HUES6 (cell line): ENCODE data around the gene ARHGAP4.

Experiments
- H3K27ac ChIP-seq: 2 replicates; pipeline ENCODE4 v1.7.0; 2013; ENCODE audit warnings: low read depth, mild to moderate bottlenecking, low read length, inconsistent platforms
- H3K27me3 ChIP-seq: 2 replicates; pipeline ENCODE4 v1.6.1; 2013; ENCODE audit warnings: low read length; ENCODE audit not compliant: control insufficient read depth, insufficient read depth
- H3K36me3 ChIP-seq: 2 replicates; pipeline ENCODE4 v1.6.1; 2013; ENCODE audit warnings: low read length; ENCODE audit not compliant: control insufficient read depth, insufficient read depth
- H3K4me1 ChIP-seq: 2 replicates; pipeline ENCODE4 v1.6.1; 2013; ENCODE audit warnings: low read length; ENCODE audit not compliant: control insufficient read depth, insufficient read depth
- H3K4me3 ChIP-seq: 2 replicates; pipeline ENCODE4 v1.5.1; 2013; ENCODE audit warnings: low read depth, low read length
- H3K9ac ChIP-seq: one replicate; pipeline ENCODE4 v1.6.1; 2013; ENCODE audit warnings: mild to moderate bottlenecking, low read length
- H3K9me3 ChIP-seq: 2 replicates; pipeline ENCODE4 v1.6.1; 2013; ENCODE audit warnings: low read depth, low read length; ENCODE audit not compliant: control insufficient read depth, insufficient read depth

The ARHGAP4 gene

GRCh38 chrX:153885968-153886903, 39.8 kb downstream of the ARHGAP4 start, which contains the start of gene L1CAM:
L1CAM (minus strand) TSS chrX:153886173; CDS start chrX:153875836, 10,337 bp downstream.
- H3K27me3 ChIP-seq = peaks cover 45% of the 10 kb centered on the region
- H3K9me3 ChIP-seq = peaks cover 14% of the 10 kb centered on the region; the same call in 1 of the 2 replicates
- H3K9ac ChIP-seq = peak within 1 kb of the TSS; percentile 74
- peak within 1 kb of the TSS; percentile 66 for H3K4me3 ChIP-seq
- no peaks in the 10 kb centered on the region for H3K36me3 ChIP-seq
- H3K4me1 ChIP-seq = peaks cover 50% of the 10 kb centered on the region; the same call in 1 of the 2 replicates
- peak within 1 kb of the TSS; percentile 58; the same call in 1 of the 2 replicates for H3K27ac ChIP-seq

DNA sequence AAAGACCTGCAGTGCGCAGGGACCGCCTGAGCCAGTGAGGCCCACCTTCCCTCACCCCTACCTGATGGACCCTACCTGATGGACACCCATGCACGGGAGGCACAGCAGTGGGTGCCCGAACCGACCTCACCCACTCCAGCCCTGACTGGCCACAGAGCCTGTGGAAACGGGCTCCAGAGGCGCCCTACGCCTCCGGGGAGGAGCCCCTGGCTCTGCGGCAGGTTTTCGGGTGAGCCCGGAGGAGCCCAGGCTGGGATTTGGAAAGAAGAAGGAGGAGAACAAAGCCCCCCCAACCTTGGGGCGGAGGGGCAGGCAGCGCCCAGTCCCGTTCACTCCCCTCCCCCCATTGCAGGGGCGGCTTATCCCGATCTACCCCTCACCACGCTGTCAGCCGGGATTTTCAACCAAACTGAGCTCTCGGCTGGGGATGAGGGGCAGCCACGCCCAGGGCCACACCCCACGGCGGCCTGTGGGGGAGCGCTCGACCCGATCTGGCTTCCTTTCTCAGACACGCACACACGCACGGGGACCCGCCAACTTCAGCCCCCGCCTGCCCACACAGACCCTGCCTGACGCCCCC, 40.8 kb downstream of the ARHGAP4 start:
- no peak overlapping the region for H3K27ac ChIP-seq

GRCh38 chrX:153884590-153884989, 41.5 kb downstream of the ARHGAP4 start:
- H3K27me3 ChIP-seq = peaks cover 59% of the 10 kb centered on the region
- peaks cover 66% of the 10 kb centered on the region for H3K4me1 ChIP-seq
- no peak overlapping the region for H3K9ac ChIP-seq
- H3K36me3 ChIP-seq = no peaks in the 10 kb centered on the region
- peak overlapping the region; percentile 61 for H3K4me3 ChIP-seq
- no peak overlapping the region for H3K27ac ChIP-seq
- peaks cover 13% of the 10 kb centered on the region; the same call in 1 of the 2 replicates for H3K9me3 ChIP-seq

More for the DNA sequence above, 40.8 kb downstream of the ARHGAP4 start:
- H3K4me3 ChIP-seq = peak overlapping the region; percentile 61
- peaks cover 51% of the 10 kb centered on the region for H3K27me3 ChIP-seq
- H3K36me3 ChIP-seq = no peaks in the 10 kb centered on the region
- H3K9ac ChIP-seq = peak overlapping the region; percentile 64
- peaks cover 59% of the 10 kb centered on the region; the same call in 1 of the 2 replicates for H3K4me1 ChIP-seq
- H3K9me3 ChIP-seq = peaks cover 15% of the 10 kb centered on the region; the same call in 1 of the 2 replicates

- H3K9ac ChIP-seq = no peak overlapping the region
- 0 out of 2 replicates have a peak overlapping the region, but pooled peaks have one; percentile 61 for H3K4me3 ChIP-seq
- no peak overlapping the region for H3K27ac ChIP-seq
- H3K9me3 ChIP-seq = peaks cover 9% of the 10 kb centered on the region; the same call in 1 of the 2 replicates
- peaks cover 69% of the 10 kb centered on the region for H3K4me1 ChIP-seq
- H3K36me3 ChIP-seq = no peaks in the 10 kb centered on the region
- peaks cover 61% of the 10 kb centered on the region for H3K27me3 ChIP-seq
These were observed 41.9 kb downstream of the ARHGAP4 start for GRCh38 chrX:153884136-153884535.

DNA sequence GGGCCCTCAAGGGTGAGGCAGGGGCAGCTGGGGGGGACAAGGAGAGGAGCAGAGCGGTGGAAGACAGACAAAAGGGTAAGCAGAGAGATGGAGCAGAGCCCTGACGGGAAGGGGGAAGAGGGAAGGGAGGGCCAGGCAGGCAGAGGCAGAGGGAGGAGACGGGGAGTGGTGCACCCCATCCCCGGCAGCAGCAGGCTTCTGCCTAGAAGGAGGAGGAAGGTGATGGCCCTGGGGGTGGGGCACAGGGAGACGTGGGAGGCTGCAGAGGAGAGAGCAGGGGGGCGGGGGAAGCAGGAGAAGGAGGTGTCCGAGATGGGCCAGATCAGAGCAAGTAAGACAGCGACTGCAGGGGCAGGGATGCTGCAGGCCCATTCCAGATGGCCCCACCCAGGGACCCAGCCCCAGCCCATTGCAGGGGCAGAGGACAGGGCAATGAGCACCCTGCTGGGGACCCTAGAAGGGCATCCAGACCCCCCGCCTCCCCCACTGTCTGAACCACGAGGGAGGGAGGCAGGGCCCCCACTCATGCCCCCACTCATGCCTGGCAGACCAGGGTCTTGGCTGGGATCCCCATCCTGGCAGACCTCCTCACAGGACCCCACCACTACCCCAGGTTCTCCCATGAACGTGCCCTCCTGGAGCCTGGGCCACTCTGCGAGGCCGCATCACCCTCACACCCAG, 42.8 kb downstream of the ARHGAP4 start:
- no peaks in the 10 kb centered on the region for H3K36me3 ChIP-seq
- peaks cover 58% of the 10 kb centered on the region for H3K27me3 ChIP-seq
- H3K9me3 ChIP-seq = peaks cover 9% of the 10 kb centered on the region; the same call in 1 of the 2 replicates
- H3K27ac ChIP-seq = no peak overlapping the region
- peaks cover 72% of the 10 kb centered on the region for H3K4me1 ChIP-seq
- H3K9ac ChIP-seq = no peak overlapping the region
- peak overlapping the region; percentile 18; the same call in 1 of the 2 replicates for H3K4me3 ChIP-seq

GRCh38 chrX:153882557-153882956, 43.5 kb downstream of the ARHGAP4 start:
- peaks cover 9% of the 10 kb centered on the region; the same call in 1 of the 2 replicates for H3K9me3 ChIP-seq
- peak overlapping the region; percentile 21 for H3K9ac ChIP-seq
- peaks cover 56% of the 10 kb centered on the region for H3K27me3 ChIP-seq
- peak overlapping the region; percentile 18; the same call in 1 of the 2 replicates for H3K4me3 ChIP-seq
- H3K27ac ChIP-seq = no peak overlapping the region
- H3K36me3 ChIP-seq = no peaks in the 10 kb centered on the region
- H3K4me1 ChIP-seq = peaks cover 79% of the 10 kb centered on the region

DNA sequence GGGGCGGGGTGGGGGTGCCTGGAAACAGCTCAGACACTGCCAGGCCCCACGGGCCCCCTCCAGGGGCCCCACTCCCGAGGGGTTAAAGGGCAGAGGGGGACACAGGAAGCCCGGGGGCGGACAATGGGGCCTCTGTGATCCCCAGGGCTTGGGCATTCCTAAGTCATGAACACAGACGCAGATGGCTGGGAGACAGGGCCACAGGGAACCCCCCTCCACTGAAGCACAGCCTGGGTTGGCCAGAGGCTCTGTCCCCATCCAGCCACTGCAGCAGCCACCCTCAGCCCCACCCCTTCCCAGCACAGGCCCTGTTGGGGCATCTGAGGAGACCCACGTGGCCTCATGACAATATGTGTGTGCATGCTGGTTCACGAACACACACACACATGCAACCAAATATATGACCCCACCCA, 44.0 kb downstream of the ARHGAP4 start:
- Histone ChIP-seq H3K27ac (no peak overlapping the region), H3K4me3 (no peak overlapping the region), H3K4me1 (peaks cover 77% of the 10 kb centered on the region), H3K36me3 (no peaks in the 10 kb centered on the region), H3K27me3 (peaks cover 52% of the 10 kb centered on the region), H3K9me3 (peaks cover 9% of the 10 kb centered on the region; the same call in 1 of the 2 replicates), H3K9ac (peak overlapping the region; percentile 21)

DNA sequence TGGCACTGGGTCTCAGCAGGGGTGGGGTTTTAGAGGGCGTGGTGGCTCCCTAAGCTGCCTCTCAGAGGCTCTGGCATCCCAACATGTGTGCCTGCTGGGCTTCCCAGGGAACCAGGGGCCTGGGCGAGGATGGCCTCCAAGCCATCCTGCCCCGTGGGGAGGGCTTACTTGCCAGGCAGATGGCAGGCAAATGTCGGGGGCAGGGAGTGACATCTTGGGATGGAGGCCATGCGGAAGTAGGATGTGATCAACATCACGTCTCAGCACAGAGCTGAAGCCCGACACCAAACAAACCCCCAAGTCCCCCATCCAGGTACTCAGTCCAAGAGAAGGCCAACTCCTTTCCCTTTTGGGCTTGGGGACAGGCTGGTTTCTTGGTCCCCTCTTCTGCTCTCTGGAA, 44.8 kb downstream of the ARHGAP4 start:
- Histone ChIP-seq H3K9ac (no peak overlapping the region), H3K9me3 (peaks cover 9% of the 10 kb centered on the region; the same call in 1 of the 2 replicates), H3K27me3 (peaks cover 46% of the 10 kb centered on the region), H3K4me1 (peaks cover 72% of the 10 kb centered on the region), H3K36me3 (no peaks in the 10 kb centered on the region), H3K27ac (no peak overlapping the region), H3K4me3 (no peak overlapping the region)

DNA sequence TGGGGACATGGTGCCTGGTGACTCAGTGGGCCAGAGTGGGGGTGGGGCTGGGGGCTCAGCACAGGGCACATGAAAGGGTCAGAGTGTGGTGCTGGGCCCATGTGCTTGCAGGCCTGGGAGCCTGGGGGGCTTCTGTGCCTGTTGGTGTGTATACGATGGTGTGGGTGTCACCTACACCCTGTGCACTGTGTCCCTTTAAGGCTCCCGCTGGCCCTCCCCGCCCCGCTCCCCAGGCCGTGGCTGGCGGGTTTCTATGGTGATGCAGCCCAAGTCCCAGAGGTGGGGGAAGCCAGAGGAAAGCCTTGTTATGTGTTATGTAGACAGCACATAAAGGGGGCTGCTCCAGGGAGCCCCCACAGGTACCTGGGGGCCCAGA, 45.6 kb downstream of the ARHGAP4 start:
- Histone ChIP-seq H3K9me3 (peaks cover 9% of the 10 kb centered on the region; the same call in 1 of the 2 replicates), H3K4me1 (peaks cover 75% of the 10 kb centered on the region), H3K27ac (no peak overlapping the region), H3K27me3 (peaks cover 44% of the 10 kb centered on the region), H3K36me3 (no peaks in the 10 kb centered on the region), H3K4me3 (no peak overlapping the region), H3K9ac (no peak overlapping the region)

DNA sequence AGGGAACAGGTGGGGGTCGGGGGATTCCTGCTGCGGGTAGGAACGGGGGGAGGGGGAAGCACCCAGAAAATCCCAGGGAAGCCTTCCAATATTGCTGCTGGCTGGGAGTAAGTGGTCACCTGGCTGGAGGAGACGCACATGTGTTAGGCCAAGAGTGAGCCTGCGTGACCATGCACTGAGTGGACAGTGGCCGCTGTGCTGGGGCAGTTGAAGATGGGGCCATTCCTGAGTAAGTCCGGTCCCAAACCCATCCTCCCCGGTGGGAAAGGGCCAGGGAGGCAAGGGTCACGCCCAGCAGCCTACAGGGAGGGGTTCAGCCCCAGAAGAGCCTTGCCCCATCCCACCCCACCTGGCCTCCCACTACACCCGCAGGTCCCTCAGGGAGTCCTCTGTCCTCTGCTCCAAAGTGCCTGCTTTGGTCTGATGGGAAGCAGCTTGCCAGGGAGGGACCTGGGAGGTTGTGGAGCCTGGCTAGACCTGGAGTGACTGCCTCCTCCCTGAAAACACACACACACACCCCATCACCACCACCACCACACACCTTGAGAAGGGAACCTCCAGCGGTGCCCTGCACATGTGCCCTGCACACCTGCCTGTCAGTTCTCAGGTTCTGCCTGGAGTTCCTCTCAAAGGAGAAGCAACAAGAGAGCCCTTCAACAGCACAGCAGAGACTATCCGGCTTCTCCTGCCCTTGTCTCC, 46.2 kb downstream of the ARHGAP4 start:
- H3K9me3 ChIP-seq = peaks cover 9% of the 10 kb centered on the region; the same call in 1 of the 2 replicates
- H3K9ac ChIP-seq = peak overlapping the region; percentile 1
- peak overlapping the region; percentile 43 for H3K4me3 ChIP-seq
- H3K36me3 ChIP-seq = no peaks in the 10 kb centered on the region
- H3K4me1 ChIP-seq = peaks cover 75% of the 10 kb centered on the region
- no peak overlapping the region for H3K27ac ChIP-seq
- peaks cover 39% of the 10 kb centered on the region for H3K27me3 ChIP-seq
